ENCODE results near the gene KRTAP4-1. TPM values are rescaled to one million over a fixed set of nuclear protein-coding genes. Genes with fewer than 3 reads are reported as not detected.
"Not testable (repeated sequence)": the region's sequence is repeated elsewhere in the genome, so short reads cannot be mapped to it uniquely, and the experiment has no call there.

The KRTAP4-1 gene
- total RNA-seq (not detected), polyA plus RNA-seq (not detected)
- long read RNA-seq, donor 1 = 0 reads
- long read RNA-seq, donor 2 = 0 reads
- long read RNA-seq, donor 3 = 0 reads
- long read RNA-seq, donor 4 = 0 reads
- long read RNA-seq, donor 5 = 0 reads
- long read RNA-seq, donor 6 = 0 reads
- long read RNA-seq, donor 7 = 0 reads
- long read RNA-seq, donor 8 = 0 reads
- long read RNA-seq, donor 9 = 0 reads
- long read RNA-seq, donor 10 = 0 reads

- no peaks in the 10 kb centered on the region for H3K36me3 ChIP-seq (replicated peaks in 1 of 2)
- intact Hi-C loops (cut with DNase I) = no loop called here
- peaks cover 0 to 8% (median 0%) of the 10 kb centered on the region in 3 donors for H3K9me3 ChIP-seq (replicated peaks in 1 of 3)
- DNase-seq = no peak
- WGBS, 4 donors = 63 to 83% (median 69%) methylated on average over 7 to 9 of the region's 9 CpGs
- H3K27ac ChIP-seq = no peak within 1 kb of the TSS
- H3K27me3 ChIP-seq = no peaks in the 10 kb centered on the region
- H3K4me1 ChIP-seq (replicated peaks in 1 of 2) = no peaks in the 10 kb centered on the region
- TF ChIP-seq POLR2A (IDR thresholded peaks at IDR 0.05) = no peak
- TF ChIP-seq, protein P1, sequence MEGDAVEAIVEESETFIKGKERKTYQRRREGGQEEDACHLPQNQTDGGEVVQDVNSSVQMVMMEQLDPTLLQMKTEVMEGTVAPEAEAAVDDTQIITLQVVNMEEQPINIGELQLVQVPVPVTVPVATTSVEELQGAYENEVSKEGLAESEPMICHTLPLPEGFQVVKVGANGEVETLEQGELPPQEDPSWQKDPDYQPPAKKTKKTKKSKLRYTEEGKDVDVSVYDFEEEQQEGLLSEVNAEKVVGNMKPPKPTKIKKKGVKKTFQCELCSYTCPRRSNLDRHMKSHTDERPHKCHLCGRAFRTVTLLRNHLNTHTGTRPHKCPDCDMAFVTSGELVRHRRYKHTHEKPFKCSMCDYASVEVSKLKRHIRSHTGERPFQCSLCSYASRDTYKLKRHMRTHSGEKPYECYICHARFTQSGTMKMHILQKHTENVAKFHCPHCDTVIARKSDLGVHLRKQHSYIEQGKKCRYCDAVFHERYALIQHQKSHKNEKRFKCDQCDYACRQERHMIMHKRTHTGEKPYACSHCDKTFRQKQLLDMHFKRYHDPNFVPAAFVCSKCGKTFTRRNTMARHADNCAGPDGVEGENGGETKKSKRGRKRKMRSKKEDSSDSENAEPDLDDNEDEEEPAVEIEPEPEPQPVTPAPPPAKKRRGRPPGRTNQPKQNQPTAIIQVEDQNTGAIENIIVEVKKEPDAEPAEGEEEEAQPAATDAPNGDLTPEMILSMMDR (IDR thresholded peaks at IDR 0.05) = no peak
- H3K4me3 ChIP-seq = no peak within 1 kb of the TSS
These were observed at the start of gene KRTAP4-1 for GRCh38 chr17:41184480-41184961. Gene KRTAP4-1, minus strand, starts transcription at chr17:41184911. Its CDS starts 57 bp downstream, at chr17:41184854.

GRCh38 chr17:41232399-41233105 lies 47.8 kb upstream of the KRTAP4-1 start, which contains the start of gene KRTAP9-3:
Gene KRTAP9-3, plus strand, starts transcription at chr17:41232449. Its CDS starts 53 bp downstream, at chr17:41232502.
- H3K36me3 ChIP-seq (replicated peaks in 1 of 2); H3K4me3 ChIP-seq; H3K27me3 ChIP-seq; H3K9me3 ChIP-seq (replicated peaks in 1 of 3); intact Hi-C loops (cut with DNase I); H3K4me1 ChIP-seq (replicated peaks in 1 of 2); H3K27ac ChIP-seq; DNase-seq: not testable (repeated sequence)
- WGBS, 4 donors = 79 to 81% methylated on average over 1 of the region's 1 CpG; no CpG with 5 or more reads in 2 of the 4 donors

GRCh38 chr17:41231731-41232130 lies 47.0 kb upstream of the KRTAP4-1 start:
- Histone ChIP-seq H3K9me3 (replicated peaks in 1 of 3) (no peaks in the 10 kb centered on the region), H3K36me3 (replicated peaks in 1 of 2) (no peaks in the 10 kb centered on the region), H3K27me3 (no peaks in the 10 kb centered on the region), H3K4me3 (no peak overlapping the region), H3K27ac (no peak overlapping the region), H3K4me1 (replicated peaks in 1 of 2) (no peaks in the 10 kb centered on the region)
- no peak for TF ChIP-seq POLR2A (IDR thresholded peaks at IDR 0.05)
- TF ChIP-seq, protein P1 (IDR thresholded peaks at IDR 0.05) = no peak
- intact Hi-C loops (cut with DNase I) = no loop called here
- WGBS, 4 donors = 65 to 83% (median 78%) methylated on average over 6 of the region's 6 CpGs
- DNase-seq = no peak

DNA sequence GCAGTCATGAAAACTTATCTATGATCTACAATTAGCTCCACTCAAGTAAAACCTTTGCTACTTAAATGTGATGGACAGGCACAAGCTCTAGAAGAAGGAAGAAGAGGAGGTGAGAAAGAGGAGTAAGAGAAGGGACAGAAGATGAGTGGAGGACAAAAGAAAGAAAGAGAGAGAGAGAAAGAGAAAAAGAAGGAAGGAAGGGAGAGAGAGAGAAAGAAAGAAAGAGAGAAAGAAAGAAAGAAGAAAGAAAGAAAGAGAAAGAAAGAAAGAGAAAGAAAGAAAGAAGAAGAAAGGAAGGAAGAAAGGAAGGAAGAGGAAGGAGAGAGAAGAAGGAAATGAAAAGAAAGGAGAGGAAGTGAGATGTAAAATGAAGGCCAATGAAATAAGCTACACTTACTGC lies 45.4 kb upstream of the KRTAP4-1 start:
- intact Hi-C loops (cut with DNase I) = no loop called here
- no peaks in the 10 kb centered on the region for H3K9me3 ChIP-seq (replicated peaks in 1 of 3)
- H3K4me1 ChIP-seq (replicated peaks in 1 of 2) = no peaks in the 10 kb centered on the region
- no peak for DNase-seq
- no peak overlapping the region for H3K27ac ChIP-seq
- no peak for TF ChIP-seq POLR2A (IDR thresholded peaks at IDR 0.05)
- no peaks in the 10 kb centered on the region for H3K27me3 ChIP-seq
- no peak overlapping the region for H3K4me3 ChIP-seq
- H3K36me3 ChIP-seq (replicated peaks in 1 of 2) = no peaks in the 10 kb centered on the region

GRCh38 chr17:41226598-41227095 lies 41.9 kb upstream of the KRTAP4-1 start, which contains the start of gene KRTAP9-2:
Gene KRTAP9-2, plus strand, starts transcription at chr17:41226648. Its CDS starts 7 bp downstream, at chr17:41226655.
- H3K36me3 ChIP-seq (replicated peaks in 1 of 2); DNase-seq; intact Hi-C loops (cut with DNase I); H3K4me3 ChIP-seq; H3K9me3 ChIP-seq (replicated peaks in 1 of 3); H3K4me1 ChIP-seq (replicated peaks in 1 of 2); H3K27me3 ChIP-seq; H3K27ac ChIP-seq: not testable (repeated sequence)
- 40 to 47% (median 44%) methylated on average over 1 to 3 of the region's 4 CpGs; no CpG with 5 or more reads in 1 of the 4 donors for WGBS, 4 donors

Data from adrenal gland (tissue), 19 donors.